ENCODE measurements around the gene MMAB. TPM values are rescaled to one million over a fixed set of nuclear protein-coding genes. Genes with fewer than 3 reads are reported as not detected.

MMAB gene
- total and polyA plus RNA-seq, 4 donors, result 47.1 to 101 (median 77.1) TPM

- TF ChIP-seq YY1 (IDR thresholded peaks at IDR 0.05) (no peak), JUND (IDR thresholded peaks at IDR 0.05) (no peak), FOXA2 (IDR thresholded peaks at IDR 0.05) (no peak), TAF1 (conservative IDR thresholded peaks at IDR 0.05) (no peak), ATF3 (IDR thresholded peaks at IDR 0.05) (no peak), SP1 (IDR thresholded peaks at IDR 0.05) (no peak), HNF4G (IDR thresholded peaks at IDR 0.05) (no peak), NR2F2 (IDR thresholded peaks at IDR 0.05) (no peak), RAD21 (IDR thresholded peaks at IDR 0.05) (no peak), REST (IDR thresholded peaks at IDR 0.05) (no peak), EGR1 (IDR thresholded peaks at IDR 0.05; ENCODE audit: low read depth in 2 of 2) (no peak), FOXA1 (IDR thresholded peaks at IDR 0.05) (no peak), CTCF (IDR thresholded peaks at IDR 0.05; ENCODE audit: low read depth, low read length, missing input control) (no peak), RXRA (IDR thresholded peaks at IDR 0.05) (no peak), MAX (IDR thresholded peaks at IDR 0.05) (no peak), ZBTB33 (IDR thresholded peaks at IDR 0.05) (no peak), HNF4A (conservative IDR thresholded peaks at IDR 0.05) (no peak)
- H3K27me3 ChIP-seq (ENCODE audit: control insufficient read depth in 4 of 4, insufficient read depth in 4 of 4, low read length in 3 of 4), result no peaks in the 10 kb centered on the region
- H3K27ac ChIP-seq (ENCODE audit: low read depth in 1 of 2, low read length in 2 of 2), result no peak overlapping the region
- no peak overlapping the region for H3K9ac ChIP-seq (ENCODE audit: low read depth in 1 of 2, low read length in 2 of 2)
- WGBS, result 47% methylated on average over 3 of the region's 3 CpGs
- no peak for DNase-seq (ENCODE audit: low spot score)
- H3K4me1 ChIP-seq (ENCODE audit: control insufficient read depth in 4 of 4, insufficient read depth in 4 of 4, low read length in 3 of 4), result peaks cover 5 to 50% (median 29%) of the 10 kb centered on the region in 4 donors
- H3K9me3 ChIP-seq (ENCODE audit: control insufficient read depth in 4 of 4, low read length in 3 of 4), result no peaks in the 10 kb centered on the region
- peaks cover 5 to 27% (median 22%) of the 10 kb centered on the region in 4 donors for H3K36me3 ChIP-seq (ENCODE audit: control insufficient read depth in 4 of 4, insufficient read depth in 3 of 4, low read depth in 1 of 4, low read length in 3 of 4)
- H3K4me3 ChIP-seq (ENCODE audit: low read depth in 1 of 3, low read length in 3 of 3), result no peak overlapping the region
These were observed 5.3 kb downstream of the MMAB start for GRCh38 chr12:109567967-109568366.

GRCh38 chr12:109567296-109567695 is 6.0 kb downstream of the MMAB start:
- peak overlapping the region in 1 of 2 donors; percentile 26 for H3K27ac ChIP-seq (ENCODE audit: low read depth in 1 of 2, low read length in 2 of 2)
- H3K9ac ChIP-seq (ENCODE audit: low read depth in 1 of 2, low read length in 2 of 2), result no peak overlapping the region
- no peaks in the 10 kb centered on the region for H3K9me3 ChIP-seq (ENCODE audit: control insufficient read depth in 4 of 4, low read length in 3 of 4)
- WGBS, result 52% methylated on average over 10 of the region's 10 CpGs
- H3K36me3 ChIP-seq (ENCODE audit: control insufficient read depth in 4 of 4, insufficient read depth in 3 of 4, low read depth in 1 of 4, low read length in 3 of 4), result peaks cover 5 to 33% (median 22%) of the 10 kb centered on the region in 4 donors
- DNase-seq (ENCODE audit: low spot score), result peak; percentile 51
- H3K4me1 ChIP-seq (ENCODE audit: control insufficient read depth in 4 of 4, insufficient read depth in 4 of 4, low read length in 3 of 4), result peaks cover 5 to 44% (median 25%) of the 10 kb centered on the region in 4 donors
- no peaks in the 10 kb centered on the region for H3K27me3 ChIP-seq (ENCODE audit: control insufficient read depth in 4 of 4, insufficient read depth in 4 of 4, low read length in 3 of 4)
- no peak overlapping the region for H3K4me3 ChIP-seq (ENCODE audit: low read depth in 1 of 3, low read length in 3 of 3)
- TF ChIP-seq RXRA (IDR thresholded peaks at IDR 0.05), result peak; percentile 73 to 76
- TF ChIP-seq FOXA2 (IDR thresholded peaks at IDR 0.05), result peak; percentile 13
- peak in 1 of 2 donors; percentile 7 for TF ChIP-seq JUND (IDR thresholded peaks at IDR 0.05)
- peak in 1 of 2 donors; percentile 59 for TF ChIP-seq RAD21 (IDR thresholded peaks at IDR 0.05)
- peak; percentile 53 for TF ChIP-seq SP1 (IDR thresholded peaks at IDR 0.05)
- TF ChIP-seq REST (IDR thresholded peaks at IDR 0.05), result no peak
- TF ChIP-seq CTCF (IDR thresholded peaks at IDR 0.05; ENCODE audit: low read depth, low read length, missing input control), result peak; percentile 6
- TF ChIP-seq GABPA (IDR thresholded peaks at IDR 0.05 in 1 of 2, conservative IDR thresholded peaks at IDR 0.05 in 1 of 2), result peak in 1 of 2 donors; percentile 24
- no peak for TF ChIP-seq ATF3 (IDR thresholded peaks at IDR 0.05)
